Loucy (cell line): ENCODE measurements around the gene NID2.

ENCODE experiments used
- EZH2phosphoT487 ChIP-seq: fragments of 200-600 bp; IDR thresholded peaks from 2 replicates; pipeline ENCODE4 v1.6.1; 2018; ENCODE audit warnings: antibody characterized with exemption, mild to moderate bottlenecking, moderate library complexity, borderline replicate concordance
- TF ChIP-seq, protein P1 (sequence below): fragments of 200-600 bp; sonication (generic); conservative IDR thresholded peaks from 2 replicates; pipeline ENCODE4 v1.5.1; 2014; ENCODE audit warnings: mild to moderate bottlenecking, antibody characterized with exemption, low read length

GRCh38 chr14:52026017-52026660 is 42.7 kb downstream of the NID2 start:
- TF ChIP-seq, protein P1, sequence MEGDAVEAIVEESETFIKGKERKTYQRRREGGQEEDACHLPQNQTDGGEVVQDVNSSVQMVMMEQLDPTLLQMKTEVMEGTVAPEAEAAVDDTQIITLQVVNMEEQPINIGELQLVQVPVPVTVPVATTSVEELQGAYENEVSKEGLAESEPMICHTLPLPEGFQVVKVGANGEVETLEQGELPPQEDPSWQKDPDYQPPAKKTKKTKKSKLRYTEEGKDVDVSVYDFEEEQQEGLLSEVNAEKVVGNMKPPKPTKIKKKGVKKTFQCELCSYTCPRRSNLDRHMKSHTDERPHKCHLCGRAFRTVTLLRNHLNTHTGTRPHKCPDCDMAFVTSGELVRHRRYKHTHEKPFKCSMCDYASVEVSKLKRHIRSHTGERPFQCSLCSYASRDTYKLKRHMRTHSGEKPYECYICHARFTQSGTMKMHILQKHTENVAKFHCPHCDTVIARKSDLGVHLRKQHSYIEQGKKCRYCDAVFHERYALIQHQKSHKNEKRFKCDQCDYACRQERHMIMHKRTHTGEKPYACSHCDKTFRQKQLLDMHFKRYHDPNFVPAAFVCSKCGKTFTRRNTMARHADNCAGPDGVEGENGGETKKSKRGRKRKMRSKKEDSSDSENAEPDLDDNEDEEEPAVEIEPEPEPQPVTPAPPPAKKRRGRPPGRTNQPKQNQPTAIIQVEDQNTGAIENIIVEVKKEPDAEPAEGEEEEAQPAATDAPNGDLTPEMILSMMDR: no peak
- TF ChIP-seq EZH2phosphoT487: no peak
